ENCODE data around the gene MAGEB6. TPM values are rescaled to one million over a fixed set of nuclear protein-coding genes. Genes with fewer than 3 reads are reported as not detected.

Gene MAGEB6
- total and polyA plus RNA-seq, 12 donors = not detected

GRCh38 chrX:26208012-26208411 is 15.8 kb downstream of the MAGEB6 start:
- WGBS, 2 donors = 70 to 73% methylated on average over 3 of the region's 3 CpGs
- intact Hi-C loops (cut with DNase I) = no loop called here
- no peak overlapping the region for H3K27ac ChIP-seq
- TF ChIP-seq CTCF (IDR thresholded peaks at IDR 0.05) = no peak
- no peak for DNase-seq
- no peak overlapping the region for H3K4me3 ChIP-seq
- H3K36me3 ChIP-seq = no peaks in the 10 kb centered on the region
- ATAC-seq = no peak
- H3K9me3 ChIP-seq = no peaks in the 10 kb centered on the region
- no peaks in the 10 kb centered on the region for H3K27me3 ChIP-seq
- H3K4me1 ChIP-seq = no peaks in the 10 kb centered on the region

GRCh38 chrX:26215869-26216268 is 23.6 kb downstream of the MAGEB6 start, which contains the start of gene MAGEB5:
Gene MAGEB5 (plus strand): TSS chrX:26216169. CDS start chrX:26217302, 1,133 bp downstream.
- no peaks in the 10 kb centered on the region for H3K36me3 ChIP-seq
- no peak within 1 kb of the TSS for H3K4me3 ChIP-seq
- no peak for TF ChIP-seq CTCF (IDR thresholded peaks at IDR 0.05)
- no peak within 1 kb of the TSS for H3K27ac ChIP-seq
- no peak for DNase-seq
- intact Hi-C loops (cut with DNase I) = no loop called here
- H3K27me3 ChIP-seq = no peaks in the 10 kb centered on the region
- H3K4me1 ChIP-seq = no peaks in the 10 kb centered on the region
- ATAC-seq = no peak
- H3K9me3 ChIP-seq = no peaks in the 10 kb centered on the region
- 78 to 80% methylated on average over 5 of the region's 5 CpGs for WGBS, 2 donors

GRCh38 chrX:26219351-26219750 is 27.1 kb downstream of the MAGEB6 start:
- TF ChIP-seq CTCF (IDR thresholded peaks at IDR 0.05) = no peak

GRCh38 chrX:26234177-26234576 is 41.9 kb downstream of the MAGEB6 start:
- 76 to 80% methylated on average over 1 of the region's 1 CpG for WGBS, 2 donors
- no peak overlapping the region for H3K27ac ChIP-seq
- no peak for TF ChIP-seq CTCF (IDR thresholded peaks at IDR 0.05)
- H3K27me3 ChIP-seq = no peaks in the 10 kb centered on the region
- no peak overlapping the region for H3K4me3 ChIP-seq
- H3K4me1 ChIP-seq = no peaks in the 10 kb centered on the region
- no peaks in the 10 kb centered on the region for H3K36me3 ChIP-seq
- no peak for DNase-seq
- intact Hi-C loops (cut with DNase I) = no loop called here
- H3K9me3 ChIP-seq = peaks cover 0 to 3% (median 0%) of the 10 kb centered on the region in 11 donors
- ATAC-seq = no peak

More at GRCh38 chrX:26219351-26219750, 27.1 kb downstream of the MAGEB6 start:
- intact Hi-C loops (cut with DNase I) = no loop called here
- Histone ChIP-seq H3K27ac (no peak overlapping the region), H3K9me3 (no peaks in the 10 kb centered on the region), H3K4me1 (no peaks in the 10 kb centered on the region), H3K27me3 (no peaks in the 10 kb centered on the region), H3K36me3 (no peaks in the 10 kb centered on the region), H3K4me3 (no peak overlapping the region)
- ATAC-seq (no peak), DNase-seq (no peak)
- 72 to 80% methylated on average over 7 of the region's 7 CpGs for WGBS, 2 donors

Other genes starting within 250 kb of the MAGEB6 start
- gene MAGEB18, start 54.1 kb upstream of the MAGEB6 start, total RNA-seq = not detected
- not detected for gene MAGEB18, start 54.1 kb upstream of the MAGEB6 start, polyA plus RNA-seq
- not detected for gene MAGEB6B, start 31.8 kb upstream of the MAGEB6 start, total RNA-seq
- gene MAGEB6B, start 31.8 kb upstream of the MAGEB6 start, polyA plus RNA-seq = not detected
- not detected for gene MAGEB5, start 23.7 kb downstream of the MAGEB6 start, total RNA-seq
- not detected for gene MAGEB5, start 23.7 kb downstream of the MAGEB6 start, polyA plus RNA-seq

Data from heart right ventricle (tissue), 16 donors.